Parathyroid adenoma (tissue), 2 donors: ENCODE data around the gene TGFBR3L.
"Not testable (repeated sequence)": the region's sequence is repeated elsewhere in the genome, so short reads cannot be mapped to it uniquely, and the experiment has no call there.

ENCODE experiments used
- H2AFZ ChIP-seq: fragments of 300-600 bp; sonication (generic); one replicate; pipeline ENCODE4 v1.7.0; 2017; ENCODE audit warnings: antibody characterized with exemption, mild to moderate bottlenecking
- H3K27ac ChIP-seq: fragments of 300-600 bp; sonication (generic); one replicate; pipeline ENCODE4 v1.7.0; 2017
- H3K27me3 ChIP-seq: fragments of 300-600 bp; sonication (generic); one replicate; pipeline ENCODE4 v1.7.0; 2017; ENCODE audit warnings: low read length; ENCODE audit not compliant: control insufficient read depth, insufficient read depth
- H3K36me3 ChIP-seq: fragments of 300-600 bp; sonication (generic); one replicate; pipeline ENCODE4 v1.7.0; 2017; ENCODE audit warnings: low read length; ENCODE audit not compliant: control insufficient read depth, insufficient read depth
- H3K4me1 ChIP-seq: fragments of 300-600 bp; sonication (generic); one replicate; pipeline ENCODE4 v1.7.0; 2017; ENCODE audit warnings: control low read depth
- H3K4me2 ChIP-seq: fragments of 300-600 bp; sonication (generic); one replicate; pipeline ENCODE4 v1.7.0; 2017; ENCODE audit warnings: low read length
- H3K4me3 ChIP-seq: fragments of 300-600 bp; sonication (generic); one replicate; pipeline ENCODE4 v1.7.0; 2017; ENCODE audit warnings: low read depth, low read length
- H3K79me2 ChIP-seq: fragments of 300-600 bp; sonication (generic); one replicate; pipeline ENCODE4 v1.7.0; 2017; ENCODE audit warnings: control low read depth
- H3K9ac ChIP-seq: fragments of 300-600 bp; sonication (generic); one replicate; pipeline ENCODE4 v1.7.0; 2017; ENCODE audit warnings: mild to moderate bottlenecking
- H3K9me3 ChIP-seq: fragments of 300-600 bp; sonication (generic); one replicate; pipeline ENCODE4 v1.7.0; 2017; ENCODE audit warnings: low read length; ENCODE audit not compliant: control insufficient read depth
- CTCF ChIP-seq: fragments of 300-600 bp; sonication (generic); IDR thresholded peaks from one replicate; pipeline ENCODE4 v1.7.0; 2017; ENCODE audit warnings: antibody characterized with exemption, mild to moderate bottlenecking
- donor health status: primary hyperparathyroidism.

The TGFBR3L gene

GRCh38 chr19:7928334-7928706 is 13.7 kb downstream of the TGFBR3L start:
- H3K27me3 ChIP-seq = no peaks in the 10 kb centered on the region
- peak overlapping the region; percentile 57 for H3K4me2 ChIP-seq
- peaks cover 7% of the 10 kb centered on the region for H3K4me1 ChIP-seq
- H3K4me3 ChIP-seq = peak overlapping the region; percentile 40
- no peak overlapping the region for H3K27ac ChIP-seq
- TF ChIP-seq CTCF = no peak
- no peaks in the 10 kb centered on the region for H3K36me3 ChIP-seq
- H2AFZ ChIP-seq = no peak overlapping the region
- no peaks in the 10 kb centered on the region for H3K9me3 ChIP-seq
- H3K9ac ChIP-seq = no peak overlapping the region
- H3K79me2 ChIP-seq = no peaks in the 10 kb centered on the region

- H3K4me3 ChIP-seq = peak overlapping the region; percentile 40
- H3K4me1 ChIP-seq = peaks cover 7% of the 10 kb centered on the region
- H3K4me2 ChIP-seq = peak overlapping the region; percentile 57
- no peaks in the 10 kb centered on the region for H3K9me3 ChIP-seq
- no peak overlapping the region for H2AFZ ChIP-seq
- H3K27me3 ChIP-seq = no peaks in the 10 kb centered on the region
- no peaks in the 10 kb centered on the region for H3K79me2 ChIP-seq
- no peak overlapping the region for H3K27ac ChIP-seq
- no peak overlapping the region for H3K9ac ChIP-seq
- TF ChIP-seq CTCF = peak; percentile 13
- H3K36me3 ChIP-seq = no peaks in the 10 kb centered on the region
These were observed 14.4 kb downstream of the TGFBR3L start for GRCh38 chr19:7928741-7929701.

- not testable (repeated sequence) for H3K79me2 ChIP-seq, H3K36me3 ChIP-seq, H3K4me3 ChIP-seq, H3K9me3 ChIP-seq, H3K27me3 ChIP-seq, H3K9ac ChIP-seq, H3K4me1 ChIP-seq, H3K4me2 ChIP-seq, H3K27ac ChIP-seq, H2AFZ ChIP-seq
These were observed 15.4 kb downstream of the TGFBR3L start for GRCh38 chr19:7930030-7930429.

GRCh38 chr19:7930765-7931164 is 16.1 kb downstream of the TGFBR3L start:
- Histone ChIP-seq H3K36me3 (no peaks in the 10 kb centered on the region), H3K79me2 (no peaks in the 10 kb centered on the region), H3K9me3 (no peaks in the 10 kb centered on the region), H3K4me1 (peaks cover 7% of the 10 kb centered on the region), H3K9ac (no peak overlapping the region), H3K27me3 (no peaks in the 10 kb centered on the region), H3K4me3 (no peak overlapping the region), H3K27ac (no peak overlapping the region), H2AFZ (no peak overlapping the region), H3K4me2 (no peak overlapping the region)
- TF ChIP-seq CTCF = no peak

- H3K27me3 ChIP-seq = no peaks in the 10 kb centered on the region
- H2AFZ ChIP-seq = no peak overlapping the region
- TF ChIP-seq CTCF = no peak
- H3K4me1 ChIP-seq = peaks cover 4% of the 10 kb centered on the region
- no peaks in the 10 kb centered on the region for H3K36me3 ChIP-seq
- H3K9me3 ChIP-seq = no peaks in the 10 kb centered on the region
- no peak overlapping the region for H3K4me2 ChIP-seq
- H3K79me2 ChIP-seq = no peaks in the 10 kb centered on the region
- no peak overlapping the region for H3K9ac ChIP-seq
- H3K27ac ChIP-seq = no peak overlapping the region
- no peak overlapping the region for H3K4me3 ChIP-seq
These were observed 16.8 kb downstream of the TGFBR3L start for GRCh38 chr19:7931221-7932061.
